HG02798 (cell line): ENCODE data around the gene PRAME.
"Not testable (repeated sequence)": the region's sequence is repeated elsewhere in the genome, so short reads cannot be mapped to it uniquely, and the experiment has no call there.

Experiments used
- ATAC-seq: cut with Tn5 transposase; IDR thresholded peaks from one replicate; pipeline ENCODE4 v1.9.1; 2021; ENCODE audit warnings: mild to moderate bottlenecking; ENCODE audit not compliant: unreplicated experiment, poor library complexity

The PRAME gene

DNA sequence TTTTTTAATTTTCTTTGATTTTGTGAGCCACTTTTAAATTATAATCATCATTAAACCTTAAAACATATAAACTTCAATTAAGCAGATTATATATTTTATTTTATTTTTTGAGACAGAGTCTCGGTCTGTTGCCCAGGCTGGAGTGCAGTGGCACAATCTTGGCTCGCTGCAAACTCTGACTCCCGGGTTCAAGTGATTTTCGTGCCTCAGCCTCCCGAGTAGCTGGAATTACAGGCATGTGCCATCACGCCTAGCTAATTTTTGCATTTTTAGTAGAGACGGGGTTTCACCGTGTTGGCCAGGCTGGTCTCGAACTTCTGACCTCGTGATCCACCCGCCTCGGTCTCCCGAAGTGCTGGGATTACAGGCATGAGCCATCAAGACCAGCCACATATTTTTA is 22.5 kb upstream of the PRAME start:
- ATAC-seq = not testable (repeated sequence)

DNA sequence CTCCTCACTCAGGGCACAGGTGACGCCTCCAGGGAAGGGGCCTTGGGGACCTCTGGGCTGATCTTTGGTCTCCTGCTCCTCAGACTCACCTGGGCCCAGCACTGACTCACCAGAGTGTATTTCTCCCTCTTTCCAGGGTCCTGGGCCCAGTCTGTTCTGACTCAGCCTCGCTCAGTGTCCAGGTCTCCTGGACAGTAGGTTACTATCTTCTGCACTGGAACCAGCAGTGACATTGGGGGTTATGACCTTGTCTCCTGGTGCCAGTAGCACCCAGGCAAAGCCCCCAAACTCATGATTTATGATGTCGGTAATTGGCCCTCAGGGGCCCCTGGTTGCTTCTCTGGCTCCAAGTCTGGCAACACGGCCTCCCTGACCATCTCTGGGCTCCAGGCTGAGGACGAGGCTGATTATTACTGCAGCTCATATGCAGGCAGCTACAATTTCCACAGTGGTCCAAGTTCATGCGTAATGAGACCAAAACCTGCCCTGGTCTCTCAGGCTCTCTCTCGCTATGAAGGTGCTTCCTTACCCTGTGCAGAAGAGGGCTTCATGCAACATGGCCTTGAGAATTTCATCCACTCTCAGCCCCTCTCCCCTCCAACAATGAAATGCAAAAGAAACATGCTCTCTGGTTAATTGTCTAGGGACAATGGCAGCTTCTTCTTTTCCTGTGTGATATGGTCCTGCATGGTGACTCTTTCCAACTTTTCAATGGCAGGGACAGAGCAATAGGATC is 21.0 kb upstream of the PRAME start:
- no peak for ATAC-seq

DNA sequence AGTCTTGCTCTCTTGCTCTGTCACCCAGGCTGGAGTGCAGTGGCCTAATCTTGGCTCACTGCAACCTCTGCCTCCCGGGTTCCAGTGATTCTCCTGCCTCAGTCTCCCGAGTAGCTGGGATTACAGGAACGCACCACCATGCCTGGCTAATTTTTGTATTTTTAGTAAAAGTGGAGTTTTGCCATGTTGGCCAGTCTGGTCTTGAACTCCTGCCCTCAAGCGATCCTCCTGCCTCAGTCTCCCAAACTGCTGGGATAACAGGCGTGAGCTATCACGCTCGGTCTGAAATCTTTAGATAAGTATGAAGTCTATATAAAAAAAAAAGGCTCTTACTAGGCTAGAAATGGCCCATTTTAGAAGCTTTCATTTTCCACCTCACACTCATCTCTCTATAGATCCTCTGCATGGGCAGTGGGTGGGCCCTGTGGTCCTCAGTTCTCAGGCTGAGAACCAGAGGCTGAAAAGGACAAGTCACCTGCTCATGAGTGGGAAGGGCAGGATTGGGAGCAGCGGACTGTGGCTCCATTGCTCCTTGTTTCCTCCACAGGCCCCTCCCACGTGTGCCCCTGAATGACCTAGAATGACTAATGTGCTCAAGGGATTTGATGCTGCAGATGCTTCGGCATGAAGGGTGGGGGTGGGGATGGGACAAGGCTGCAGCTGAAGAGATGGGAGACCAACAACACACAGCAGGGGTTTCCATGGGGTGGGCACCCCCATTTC is 19.8 kb upstream of the PRAME start:
- no peak for ATAC-seq

DNA sequence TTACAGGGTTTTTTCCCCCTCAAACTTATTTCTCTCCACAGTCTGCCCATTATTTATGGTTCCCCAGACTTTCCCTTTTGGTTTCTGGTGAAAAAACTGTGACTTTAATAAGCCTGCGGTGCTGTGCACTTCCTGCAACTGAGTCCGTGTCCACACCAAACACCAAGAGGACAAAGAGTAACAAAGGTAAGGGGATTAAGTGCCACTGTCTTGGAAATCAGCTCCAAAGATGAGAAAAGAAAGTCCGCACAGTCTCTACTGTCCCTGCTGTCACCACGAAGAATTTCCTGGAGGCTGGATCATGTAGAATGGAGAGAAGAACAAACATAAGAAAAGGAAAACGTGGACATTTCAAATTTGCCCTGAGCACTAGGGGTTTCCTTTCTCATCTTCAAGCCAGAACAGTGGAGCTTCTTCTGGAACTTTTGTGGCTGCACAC is 17.9 kb upstream of the PRAME start:
- ATAC-seq = no peak

DNA sequence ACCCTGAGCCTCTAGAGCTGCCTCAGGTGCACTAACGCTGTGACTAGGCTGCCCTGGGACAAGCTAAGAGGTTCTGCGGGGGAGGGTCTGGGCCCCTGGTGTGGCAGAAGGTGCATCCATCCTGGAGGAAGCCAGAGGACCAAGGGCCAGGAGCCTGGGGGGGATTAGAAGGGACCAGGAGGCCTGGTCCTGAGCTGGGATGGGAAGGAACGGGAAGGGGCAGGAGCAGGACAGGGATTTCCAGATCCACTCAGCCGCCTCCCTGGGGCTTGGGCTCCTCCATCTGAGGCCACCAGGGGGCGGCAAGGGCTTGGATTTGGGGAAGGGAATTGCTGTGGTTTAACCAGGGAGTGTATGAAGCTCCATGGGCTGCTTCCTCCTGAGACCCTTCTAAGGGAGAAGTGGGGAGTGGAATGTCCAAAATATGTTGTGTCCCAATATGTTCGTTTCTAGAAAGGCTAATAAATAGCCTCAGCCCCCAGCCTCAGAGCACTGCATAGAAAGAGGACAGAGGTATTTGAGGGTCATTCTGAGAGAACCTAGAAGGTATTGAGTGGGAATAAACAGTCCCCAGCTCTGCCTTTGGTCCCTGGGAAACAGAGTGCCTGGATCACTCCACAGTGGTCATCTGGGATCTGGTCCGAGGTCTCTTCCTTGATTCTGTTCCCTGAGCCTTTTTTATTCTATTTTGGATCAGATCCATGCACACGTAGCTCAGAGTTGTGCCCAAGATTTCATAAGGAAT is 17.4 kb upstream of the PRAME start:
- no peak for ATAC-seq

DNA sequence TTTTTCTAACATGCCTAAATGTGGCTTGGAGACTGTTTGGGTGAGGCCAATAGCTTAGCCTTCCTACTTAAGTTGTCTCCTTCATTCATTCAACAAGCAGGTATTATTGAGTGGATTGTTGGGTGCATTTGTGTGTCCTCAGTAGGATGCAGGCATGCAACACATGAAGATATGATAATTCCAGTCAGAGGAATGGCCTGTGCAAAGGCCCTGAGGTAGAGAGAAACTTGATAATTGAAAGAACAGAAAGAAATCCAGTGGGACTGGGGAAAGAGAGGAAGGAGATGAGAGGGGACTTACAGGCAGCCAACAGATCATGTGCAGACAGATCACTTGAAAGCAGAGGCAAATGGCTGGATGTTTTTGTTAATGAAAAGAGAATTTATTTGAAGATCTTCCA is 15.3 kb upstream of the PRAME start:
- no peak for ATAC-seq

DNA sequence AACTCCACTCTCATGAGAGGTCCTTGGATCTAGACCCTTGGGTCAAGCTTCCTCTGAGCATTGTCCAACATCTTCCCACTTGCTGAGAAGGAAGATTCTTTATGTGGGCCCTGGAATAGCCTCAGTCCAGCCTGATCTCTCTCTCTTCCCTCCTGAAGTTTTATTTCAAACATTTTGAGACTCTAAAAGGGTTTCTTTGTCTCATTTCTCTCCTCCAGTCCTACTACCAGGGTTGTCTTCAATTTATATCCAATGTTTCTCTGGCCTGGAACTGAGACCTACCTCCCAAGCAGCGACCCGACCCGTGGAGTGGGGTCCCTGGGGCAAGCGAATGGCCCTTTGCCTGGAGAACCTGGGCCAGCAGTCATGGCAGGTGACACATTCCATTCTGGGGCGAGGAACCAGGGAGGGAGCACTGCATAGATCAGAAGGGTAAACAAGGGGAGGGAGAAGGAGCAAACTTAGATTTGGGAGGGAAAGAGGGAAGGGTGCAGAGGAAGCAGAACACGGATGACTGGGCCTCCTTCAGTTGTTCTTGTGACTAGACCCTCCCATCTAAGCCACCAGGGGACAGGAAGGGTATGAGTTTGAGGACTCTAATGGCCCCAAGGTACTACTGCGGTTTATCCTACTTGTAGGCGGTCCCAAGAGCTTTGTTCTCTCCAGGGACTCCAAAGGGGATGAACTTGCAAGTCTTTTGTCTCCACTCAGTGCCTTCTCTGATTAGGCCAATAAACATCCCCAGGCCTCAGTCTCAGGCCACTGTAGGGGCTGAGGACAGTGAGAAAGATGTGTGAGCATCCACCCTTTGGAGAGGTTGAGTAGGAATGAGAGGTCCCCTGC is 14.2 kb upstream of the PRAME start:
- ATAC-seq = no peak

DNA sequence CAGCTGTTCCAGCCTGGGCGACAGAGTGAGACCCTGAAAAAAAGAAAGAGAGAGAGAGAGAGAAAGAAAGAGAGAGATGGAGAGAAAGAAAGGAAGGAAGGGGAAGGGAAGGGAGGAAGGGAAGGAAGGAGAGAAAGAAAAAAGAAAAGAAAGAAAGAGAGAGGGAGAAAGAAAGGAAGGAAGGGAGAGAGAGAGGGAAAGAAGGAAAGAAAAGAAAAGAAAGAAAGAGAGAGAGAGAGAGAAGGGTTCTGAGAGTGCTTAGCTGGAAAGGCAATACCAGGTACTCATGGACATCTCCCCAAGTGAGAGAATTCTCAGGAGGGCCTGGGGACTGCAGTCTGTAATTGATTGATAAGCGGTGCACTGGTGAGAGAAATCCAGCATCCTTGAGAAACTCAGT is 12.8 kb upstream of the PRAME start:
- no peak for ATAC-seq

DNA sequence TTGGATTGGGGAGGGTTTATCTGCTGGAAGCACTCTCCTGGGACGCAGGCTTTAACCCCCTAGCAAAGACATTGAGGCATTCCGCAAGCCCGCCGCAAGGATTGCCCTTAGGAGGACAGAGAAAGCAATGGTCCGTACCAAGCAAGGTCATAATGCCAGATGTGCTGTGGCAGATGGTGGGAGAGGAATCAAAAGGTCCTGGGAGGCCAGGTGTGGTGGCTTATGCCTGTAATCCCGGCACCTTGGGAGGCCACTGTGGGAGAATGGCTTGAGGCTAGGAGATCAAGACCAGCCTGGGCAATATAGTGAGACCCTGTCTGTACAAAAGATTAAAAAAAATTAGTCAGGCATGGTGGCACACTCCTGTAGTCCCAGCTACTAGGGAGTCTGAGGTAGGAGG is 12.4 kb upstream of the PRAME start:
- no peak for ATAC-seq

DNA sequence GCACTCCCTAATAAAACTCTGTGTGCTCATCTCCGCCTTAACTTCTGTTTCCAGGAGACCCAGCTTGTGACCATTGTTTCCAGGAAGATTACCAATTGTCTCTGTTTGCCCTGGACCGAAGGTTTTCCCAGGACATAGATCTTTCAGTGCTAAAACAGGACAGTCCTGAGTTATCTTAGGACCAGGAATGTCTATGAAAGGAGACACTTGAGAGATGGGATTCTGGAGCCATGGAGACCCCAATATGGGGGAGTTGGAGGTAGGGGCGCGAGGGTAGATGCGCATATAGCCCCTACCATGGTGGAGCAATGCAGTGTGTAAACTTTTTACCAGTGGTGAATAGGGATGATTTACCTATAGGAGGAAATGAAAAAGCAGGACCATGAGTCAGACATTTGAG is 10.2 kb upstream of the PRAME start:
- no peak for ATAC-seq

DNA sequence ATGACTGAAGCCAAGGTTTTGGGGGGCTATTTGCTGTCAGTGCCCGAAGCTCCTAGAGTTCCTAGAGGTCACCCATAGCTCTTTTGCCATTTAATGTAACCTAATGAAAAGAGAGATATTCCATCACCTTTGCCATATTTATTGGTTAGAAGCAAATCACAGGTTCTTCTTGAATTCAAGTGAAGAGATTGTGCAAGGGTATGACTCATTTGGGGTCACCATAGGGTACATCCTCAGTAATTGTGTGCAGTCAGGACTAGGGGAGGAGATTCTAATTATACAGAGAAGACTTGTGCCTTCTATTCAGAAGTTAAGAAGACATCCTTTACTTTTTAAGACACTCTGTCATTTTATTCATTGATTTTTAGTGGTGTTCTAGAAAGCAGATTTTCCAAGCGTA is 6.9 kb upstream of the PRAME start:
- no peak for ATAC-seq

DNA sequence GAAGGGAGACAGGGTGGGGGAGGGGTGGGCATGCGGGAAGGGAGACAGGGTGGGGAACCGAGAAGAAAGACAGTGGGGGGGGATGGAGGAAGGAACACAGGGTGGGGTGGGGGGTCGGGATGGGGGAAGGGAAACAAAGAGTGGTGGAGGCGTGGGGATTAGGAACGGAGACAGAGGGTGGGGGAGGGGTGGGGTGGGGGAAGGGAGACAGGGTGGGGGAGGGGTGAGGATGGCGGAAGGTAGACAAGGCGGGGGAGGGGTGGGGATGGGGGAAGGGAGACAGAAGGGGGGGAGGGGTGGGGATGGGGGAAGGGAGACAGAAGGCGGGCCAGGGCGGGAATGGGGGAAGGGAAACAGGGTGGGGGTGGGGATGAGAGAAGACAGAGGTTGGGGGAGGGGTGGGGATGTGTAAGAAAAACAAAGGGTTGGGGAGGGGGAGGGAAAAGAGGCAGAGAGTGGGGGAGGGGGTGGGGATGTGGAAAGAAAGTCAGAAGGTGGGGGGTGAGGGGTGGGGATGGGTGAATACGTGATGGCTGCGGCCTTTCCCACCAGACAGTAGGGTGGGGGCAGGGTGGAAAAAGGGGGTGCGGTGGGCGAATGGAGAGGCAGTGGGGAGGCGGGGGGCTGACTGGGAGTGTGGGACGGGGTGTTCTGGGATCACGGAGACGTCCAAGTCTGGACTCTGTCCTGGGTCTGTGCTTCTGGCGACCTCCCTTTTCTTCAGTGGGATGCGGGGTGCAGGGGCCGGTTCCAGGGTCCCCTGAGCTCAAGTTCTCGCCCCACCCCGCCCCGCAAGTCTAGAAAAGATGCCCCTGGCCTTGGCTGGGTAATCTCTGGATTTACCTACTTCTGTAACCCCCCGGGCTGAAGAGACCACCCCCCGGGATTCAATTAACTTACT is 744 bp downstream of the PRAME start:
- no peak for ATAC-seq

DNA sequence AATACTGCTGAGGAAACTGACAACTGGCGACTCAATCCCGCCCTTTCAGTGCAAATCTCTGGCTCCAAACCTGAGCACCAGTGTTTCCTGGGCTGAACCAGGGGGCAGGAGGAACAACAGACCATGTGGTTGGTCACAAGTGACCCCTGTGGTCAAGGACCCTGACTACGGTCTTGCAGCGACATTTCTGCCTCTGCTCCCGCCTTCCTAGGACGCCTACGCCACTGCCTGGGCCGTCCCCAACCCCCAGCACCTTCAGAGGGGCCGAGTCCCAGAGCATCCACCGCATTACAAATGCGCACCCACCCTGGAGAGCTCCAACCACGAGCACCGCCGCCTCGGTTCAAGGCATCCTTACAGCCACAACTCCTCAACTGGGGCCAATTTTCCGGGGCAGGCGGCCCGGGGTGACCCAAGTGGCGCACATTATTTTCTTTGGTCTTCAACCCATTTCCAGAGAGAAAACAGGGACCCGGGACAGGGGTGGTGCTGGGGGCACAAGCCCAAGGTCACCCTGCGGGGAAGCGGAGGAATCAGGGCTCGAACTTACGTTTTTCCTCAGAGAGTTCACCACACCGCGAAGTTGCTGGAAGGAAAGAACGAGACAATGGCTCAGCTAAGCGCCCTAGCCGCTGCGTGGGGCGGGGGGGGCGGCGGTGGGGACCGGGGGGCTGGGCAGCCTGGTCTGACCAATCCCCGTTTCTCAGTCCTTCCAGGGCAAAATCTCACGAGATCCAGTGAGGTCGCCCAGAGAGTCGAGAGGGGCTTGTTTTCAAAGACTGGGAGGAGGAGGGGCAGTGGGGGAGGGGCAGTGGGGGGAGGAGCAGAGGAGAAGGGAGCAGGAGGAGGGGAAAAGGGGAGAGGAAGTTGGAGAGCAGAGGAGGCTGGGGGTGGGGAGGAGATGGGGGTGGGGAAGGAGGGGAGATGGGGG is 1.8 kb downstream of the PRAME start:
- ATAC-seq = no peak

DNA sequence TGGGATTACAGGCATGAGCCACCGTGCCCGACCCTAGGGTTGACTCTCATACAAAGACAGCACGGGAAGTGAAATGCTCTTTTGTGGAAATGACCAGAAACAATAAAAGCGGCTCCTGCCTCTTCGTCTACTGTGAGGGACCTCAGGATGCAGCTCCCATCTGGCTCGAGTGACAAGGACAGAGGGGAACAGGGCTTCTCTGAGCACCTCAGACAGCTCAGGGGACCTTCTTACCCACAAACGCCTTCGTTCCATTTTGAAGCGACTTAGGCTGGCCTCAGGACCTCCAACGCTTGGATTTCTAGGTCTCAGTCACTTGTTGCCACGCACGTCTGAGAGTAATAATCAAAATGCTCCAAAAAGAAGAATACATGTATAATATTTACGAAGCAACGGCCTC is 2.5 kb downstream of the PRAME start:
- no peak for ATAC-seq

DNA sequence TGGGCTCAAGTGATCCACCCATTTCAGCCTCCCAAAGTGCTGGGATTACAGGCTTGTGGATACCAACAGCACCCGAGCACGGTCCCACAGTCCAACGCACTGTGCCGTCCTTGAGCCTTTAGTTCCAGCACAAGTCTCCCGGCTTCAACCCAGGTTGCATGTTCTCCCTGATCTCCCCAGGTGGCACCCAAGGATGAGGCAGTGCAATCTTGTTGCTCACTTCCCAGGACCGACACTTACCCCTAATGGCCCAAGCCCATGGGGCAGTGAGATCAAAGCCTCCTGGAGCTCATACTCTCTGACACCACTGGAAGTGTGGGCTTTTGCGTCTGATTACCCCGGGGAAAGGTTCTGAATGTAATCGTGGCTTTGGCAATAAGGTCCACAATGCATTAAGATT is 3.5 kb downstream of the PRAME start:
- ATAC-seq = no peak

DNA sequence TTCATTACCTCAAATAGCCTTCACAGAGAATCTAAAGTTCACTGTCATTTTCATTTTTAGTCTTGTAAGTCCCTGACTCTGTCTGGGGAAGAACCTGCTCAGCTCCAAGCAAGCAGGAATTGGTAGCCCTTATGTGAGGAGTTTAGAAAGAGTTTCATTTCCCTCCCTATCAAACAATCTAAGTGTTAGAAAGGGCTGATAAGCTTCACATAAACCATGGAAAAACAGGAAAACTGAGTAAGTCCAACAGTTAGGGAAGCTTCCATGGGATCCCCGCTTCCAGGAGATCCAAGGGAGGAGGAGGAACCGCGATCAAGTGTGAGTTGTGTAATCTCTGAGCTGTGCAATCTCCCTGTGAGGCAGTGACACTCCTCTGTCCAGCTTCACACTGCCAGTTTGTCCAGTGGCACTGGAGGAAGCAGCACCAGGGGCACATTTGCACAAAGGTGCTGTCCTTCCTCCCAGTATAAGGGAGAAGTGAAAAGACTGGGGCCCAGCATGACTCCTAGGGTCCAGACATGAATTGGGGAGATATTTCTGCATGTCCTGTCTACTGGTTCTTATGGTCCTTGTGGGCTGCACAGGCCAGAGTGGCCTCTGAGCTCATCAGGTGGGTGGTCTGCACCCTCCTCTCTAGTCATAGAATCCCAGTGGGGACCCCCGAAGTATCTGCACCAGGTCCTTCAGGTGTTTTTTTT is 4.3 kb downstream of the PRAME start:
- no peak for ATAC-seq

DNA sequence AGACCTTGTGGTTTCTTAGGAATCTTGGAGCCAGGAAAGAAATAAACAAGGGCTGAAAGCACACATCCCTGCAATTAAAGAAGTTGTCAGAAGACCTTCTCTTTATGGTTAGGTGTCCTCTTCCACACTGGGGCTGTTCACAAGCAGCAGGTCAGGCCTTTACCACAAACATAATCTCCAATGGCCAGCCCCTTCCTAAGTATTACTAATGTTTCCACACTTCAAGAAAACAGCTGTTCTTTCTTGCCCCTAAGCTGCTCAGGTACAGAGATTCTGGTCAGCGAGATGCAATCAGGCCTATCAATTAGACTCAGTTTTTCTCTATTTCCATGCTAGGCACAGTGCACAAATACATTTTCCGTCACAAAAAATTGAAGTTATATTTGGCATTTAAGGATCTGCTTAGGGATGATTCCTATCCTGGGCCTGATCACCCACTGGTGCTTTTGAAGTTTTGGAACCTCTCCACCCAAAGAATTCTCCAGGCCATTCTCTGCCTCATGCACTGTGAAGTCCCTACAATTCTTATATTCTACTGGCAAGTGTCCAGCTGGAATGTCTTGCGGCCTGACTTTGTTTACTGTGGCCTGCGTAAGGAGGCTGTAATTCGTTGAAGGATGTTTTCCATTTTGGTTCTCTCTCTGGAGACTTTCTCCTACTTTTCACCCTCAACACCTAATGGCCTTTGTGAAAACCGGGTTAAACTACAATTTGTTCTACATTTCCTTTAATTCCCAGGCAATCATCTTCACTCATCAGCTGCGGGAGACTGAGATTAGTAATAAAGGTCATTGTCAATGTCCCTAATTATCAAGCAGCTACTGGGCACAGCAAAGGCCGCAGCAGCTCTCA is 5.1 kb downstream of the PRAME start:
- no peak for ATAC-seq
